DOHH2 (cell line): ENCODE results near the gene ZFYVE1.

Experiments used
- H3F3A ChIP-seq: fragments of 200-600 bp; sonication (generic), shearing (Covaris generic); 2 replicates; pipeline ENCODE4 v1.6.0; 2016; ENCODE audit warnings: antibody characterized with exemption, mild to moderate bottlenecking; ENCODE audit not compliant: control insufficient read depth, insufficient read depth
- H3K27ac ChIP-seq: fragments of 200-600 bp; sonication (generic); 2 replicates; pipeline ENCODE4 v1.5.1; 2014; ENCODE audit warnings: low read depth, mild to moderate bottlenecking, low read length, moderate library complexity
- H3K27me3 ChIP-seq: fragments of 200-600 bp; sonication (generic); 2 replicates; pipeline ENCODE4 v1.6.1; 2014; ENCODE audit warnings: mild to moderate bottlenecking, low read length, mixed read lengths; ENCODE audit not compliant: control insufficient read depth
- H3K36me3 ChIP-seq: fragments of 200-600 bp; sonication (generic); 2 replicates; pipeline ENCODE4 v1.6.1; 2014; ENCODE audit warnings: mild to moderate bottlenecking, low read length, moderate library complexity, mixed read lengths; ENCODE audit not compliant: control insufficient read depth
- H3K4me1 ChIP-seq: fragments of 200-600 bp; sonication (generic); 2 replicates; pipeline ENCODE4 v1.6.1; 2014; ENCODE audit warnings: mild to moderate bottlenecking, low read length, mixed read lengths; ENCODE audit not compliant: control insufficient read depth
- H3K4me2 ChIP-seq: fragments of 200-600 bp; sonication (generic); 2 replicates; pipeline ENCODE4 v1.6.0; 2014; ENCODE audit warnings: mild to moderate bottlenecking, low read length, moderate library complexity
- H3K4me3 ChIP-seq: fragments of 200-600 bp; sonication (generic); 2 replicates; pipeline ENCODE4 v1.5.1; 2014; ENCODE audit warnings: mild to moderate bottlenecking, low read length, mixed read lengths
- H3K79me2 ChIP-seq: fragments of 200-600 bp; sonication (generic); 2 replicates; pipeline ENCODE4 v1.6.1; 2014; ENCODE audit warnings: mild to moderate bottlenecking, low read length, mixed read lengths; ENCODE audit not compliant: control insufficient read depth
- H3K9me2 ChIP-seq: fragments of 200-600 bp; sonication (generic); replicated peaks from 2 replicates; pipeline ENCODE4 v1.6.1; 2014; ENCODE audit warnings: mild to moderate bottlenecking, low read length, mixed read lengths; ENCODE audit not compliant: control insufficient read depth
- H3K9me3 ChIP-seq: fragments of 200-600 bp; sonication (generic); 2 replicates; pipeline ENCODE4 v1.6.1; 2014; ENCODE audit warnings: antibody characterized with exemption, low read length, mixed read lengths; ENCODE audit not compliant: control insufficient read depth, insufficient read depth
- H4K20me1 ChIP-seq: fragments of 200-600 bp; sonication (generic); 2 replicates; pipeline ENCODE4 v1.6.0; 2014; ENCODE audit warnings: low read depth, mild to moderate bottlenecking, antibody characterized with exemption, low read length, moderate library complexity; ENCODE audit not compliant: control insufficient read depth, insufficient read depth
- EZH2phosphoT487 ChIP-seq: fragments of 200-600 bp; sonication (generic); IDR thresholded peaks from 2 replicates; pipeline ENCODE4 v1.6.1; 2017; ENCODE audit warnings: borderline replicate concordance, mild to moderate bottlenecking, antibody characterized with exemption, low read length, moderate library complexity, mixed read lengths
- TF ChIP-seq, protein P1 (sequence below): fragments of 200-600 bp; sonication (generic); IDR thresholded peaks from one replicate; pipeline ENCODE4 v1.5.1; 2014; ENCODE audit warnings: antibody characterized with exemption, mild to moderate bottlenecking, low read depth, low read length; ENCODE audit not compliant: poor library complexity, severe bottlenecking

Gene ZFYVE1

DNA sequence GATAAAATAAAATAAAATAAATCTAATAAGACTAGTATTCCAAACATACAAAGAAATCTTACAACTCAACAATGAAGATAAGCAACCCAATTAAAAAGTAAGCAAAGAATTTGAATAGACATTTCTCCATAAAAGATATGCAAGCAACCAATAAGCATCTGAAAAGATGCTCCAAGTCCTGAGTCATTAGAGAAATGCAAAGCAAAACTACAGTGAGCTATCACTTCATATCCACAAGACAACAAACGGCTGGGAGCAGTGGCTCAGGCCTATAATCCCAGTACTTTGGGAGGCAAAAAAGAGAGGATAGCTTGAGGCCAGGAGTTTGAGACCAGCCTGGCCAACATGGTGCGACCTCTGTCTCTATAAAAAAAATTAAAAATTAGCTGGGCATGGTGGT is 26.8 kb downstream of the ZFYVE1 start:
- no peaks in the 10 kb centered on the region for H3K4me1 ChIP-seq
- no peaks in the 10 kb centered on the region for H3K79me2 ChIP-seq
- H3K4me3 ChIP-seq = no peak overlapping the region
- no peaks in the 10 kb centered on the region for H3K27me3 ChIP-seq
- 0 out of 2 replicates have a peak, but pooled peaks cover 3% of the 10 kb centered on the region for H3F3A ChIP-seq
- no peak overlapping the region for H3K27ac ChIP-seq
- no peaks in the 10 kb centered on the region for H4K20me1 ChIP-seq
- TF ChIP-seq EZH2phosphoT487 = no peak
- TF ChIP-seq, protein P1, sequence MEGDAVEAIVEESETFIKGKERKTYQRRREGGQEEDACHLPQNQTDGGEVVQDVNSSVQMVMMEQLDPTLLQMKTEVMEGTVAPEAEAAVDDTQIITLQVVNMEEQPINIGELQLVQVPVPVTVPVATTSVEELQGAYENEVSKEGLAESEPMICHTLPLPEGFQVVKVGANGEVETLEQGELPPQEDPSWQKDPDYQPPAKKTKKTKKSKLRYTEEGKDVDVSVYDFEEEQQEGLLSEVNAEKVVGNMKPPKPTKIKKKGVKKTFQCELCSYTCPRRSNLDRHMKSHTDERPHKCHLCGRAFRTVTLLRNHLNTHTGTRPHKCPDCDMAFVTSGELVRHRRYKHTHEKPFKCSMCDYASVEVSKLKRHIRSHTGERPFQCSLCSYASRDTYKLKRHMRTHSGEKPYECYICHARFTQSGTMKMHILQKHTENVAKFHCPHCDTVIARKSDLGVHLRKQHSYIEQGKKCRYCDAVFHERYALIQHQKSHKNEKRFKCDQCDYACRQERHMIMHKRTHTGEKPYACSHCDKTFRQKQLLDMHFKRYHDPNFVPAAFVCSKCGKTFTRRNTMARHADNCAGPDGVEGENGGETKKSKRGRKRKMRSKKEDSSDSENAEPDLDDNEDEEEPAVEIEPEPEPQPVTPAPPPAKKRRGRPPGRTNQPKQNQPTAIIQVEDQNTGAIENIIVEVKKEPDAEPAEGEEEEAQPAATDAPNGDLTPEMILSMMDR = no peak
- H3K4me2 ChIP-seq = no peak overlapping the region
- H3K9me2 ChIP-seq = no peaks in the 10 kb centered on the region
- no peaks in the 10 kb centered on the region; the same call in 1 of the 2 replicates for H3K36me3 ChIP-seq
- H3K9me3 ChIP-seq = no peaks in the 10 kb centered on the region

DNA sequence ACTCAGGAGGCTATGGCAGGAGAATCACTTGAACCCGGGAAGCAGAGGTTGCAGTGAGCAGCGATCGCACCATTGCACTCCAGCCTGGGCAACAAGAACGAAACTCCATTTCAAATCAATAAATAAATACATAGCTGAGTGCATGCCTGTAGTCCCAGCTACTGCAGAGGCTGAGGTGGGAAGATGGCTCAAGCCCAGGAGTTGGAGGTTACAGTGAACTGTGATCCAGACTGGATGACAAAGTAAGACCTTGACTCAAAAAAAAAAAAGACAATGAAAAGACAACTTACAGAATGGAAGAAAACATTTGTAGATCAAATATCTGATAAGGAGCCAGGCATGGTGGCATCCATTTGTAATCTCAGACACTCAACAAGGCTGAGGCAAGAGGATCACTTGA is 27.6 kb downstream of the ZFYVE1 start:
- Histone ChIP-seq H3K79me2 (no peaks in the 10 kb centered on the region), H4K20me1 (no peaks in the 10 kb centered on the region), H3K27ac (no peak overlapping the region), H3K4me2 (no peak overlapping the region), H3K4me1 (no peaks in the 10 kb centered on the region), H3K36me3 (no peaks in the 10 kb centered on the region; the same call in 1 of the 2 replicates), H3K4me3 (no peak overlapping the region), H3K27me3 (no peaks in the 10 kb centered on the region), H3K9me2 (no peaks in the 10 kb centered on the region), H3F3A (0 out of 2 replicates have a peak, but pooled peaks cover 3% of the 10 kb centered on the region), H3K9me3 (no peaks in the 10 kb centered on the region)
- no peak for TF ChIP-seq EZH2phosphoT487
- TF ChIP-seq, protein P1 = no peak

- Histone ChIP-seq H3K9me3 (no peaks in the 10 kb centered on the region), H4K20me1 (no peaks in the 10 kb centered on the region), H3K4me2 (no peak overlapping the region), H3F3A (0 out of 2 replicates have a peak, but pooled peaks cover 3% of the 10 kb centered on the region), H3K4me3 (no peak overlapping the region), H3K27ac (no peak overlapping the region), H3K27me3 (no peaks in the 10 kb centered on the region), H3K9me2 (no peaks in the 10 kb centered on the region), H3K36me3 (no peaks in the 10 kb centered on the region; the same call in 1 of the 2 replicates), H3K79me2 (no peaks in the 10 kb centered on the region), H3K4me1 (no peaks in the 10 kb centered on the region)
- no peak for TF ChIP-seq EZH2phosphoT487
- TF ChIP-seq, protein P1 = no peak
These were observed 28.5 kb downstream of the ZFYVE1 start for GRCh38 chr14:72998252-72998903.
